Activated T-helper 2 cell treated with anti-CD3 and anti-CD28 coated beads, Interferon-gamma antibody, Interleukin-2, Interleukin-4, amounts not matched to agents 10 μg/mL and 5 μg/mL and 100 μg/mL, durations not matched to agents 14 hours and 24 hours and 36 hours (primary cell): ENCODE measurements around the gene LASP1. TPM values are rescaled to one million over a fixed set of nuclear protein-coding genes. Genes with fewer than 3 reads are reported as not detected.
"Not testable (repeated sequence)": the region's sequence is repeated elsewhere in the genome, so short reads cannot be mapped to it uniquely, and the experiment has no call there.

Experiments used
- DNase-seq: peaks from one replicate; pipeline ENCODE4 v3.0.0; 2021; ENCODE audit warnings: low spot score
- H3K27ac Mint-ChIP-seq: one replicate; pipeline ENCODE4 v1.8.0; 2021; ENCODE audit warnings: mixed read lengths
- H3K27me3 Mint-ChIP-seq: one replicate; pipeline ENCODE4 v1.8.0; 2021; ENCODE audit warnings: low read depth, mixed read lengths
- H3K36me3 Mint-ChIP-seq: one replicate; pipeline ENCODE4 v1.8.0; 2021; ENCODE audit warnings: low read depth, mixed read lengths
- H3K4me1 Mint-ChIP-seq: one replicate; pipeline ENCODE4 v1.8.0; 2021; ENCODE audit warnings: low read depth, mixed read lengths
- H3K4me3 Mint-ChIP-seq: one replicate; pipeline ENCODE4 v1.8.0; 2021; ENCODE audit warnings: low read depth, mild to moderate bottlenecking, moderate library complexity, mixed read lengths
- H3K9me3 Mint-ChIP-seq: one replicate; pipeline ENCODE4 v1.8.0; 2021; ENCODE audit warnings: mixed read lengths
- intact Hi-C: fragments of 100-400 bp; cut with micrococcal nuclease; formaldehyde crosslinking; loops from one replicate; pipeline ENCODE4 v1.15.1; 2023
- total RNA-seq: library from RNA; stranded (reverse); gene quantifications from 2 replicates; pipeline ENCODE4 v1.2.3, GENCODE V29; 2022

The LASP1 gene
- total RNA-seq, 1 donor from 2014 or later, result 151 TPM

GRCh38 chr17:38855101-38855714, 14.7 kb upstream of the LASP1 start:
- H3K27me3 Mint-ChIP-seq, DNase-seq, H3K9me3 Mint-ChIP-seq, intact Hi-C loops: not testable (repeated sequence)
- Mint-ChIP-seq H3K36me3 (peaks cover 35% of the 10 kb centered on the region), H3K27ac (peak overlapping the region; percentile 48), H3K4me3 (peak overlapping the region; percentile 7), H3K4me1 (peaks cover 25% of the 10 kb centered on the region)

- intact Hi-C loops, result no loop called here
- Mint-ChIP-seq H3K27me3 (no peaks in the 10 kb centered on the region), H3K27ac (no peak overlapping the region), H3K9me3 (no peaks in the 10 kb centered on the region), H3K4me3 (no peak overlapping the region), H3K36me3 (peaks cover 14% of the 10 kb centered on the region), H3K4me1 (peaks cover 11% of the 10 kb centered on the region)
- no peak for DNase-seq
Observed at GRCh38 chr17:38857271-38857670, 12.6 kb upstream of the LASP1 start.

DNA sequence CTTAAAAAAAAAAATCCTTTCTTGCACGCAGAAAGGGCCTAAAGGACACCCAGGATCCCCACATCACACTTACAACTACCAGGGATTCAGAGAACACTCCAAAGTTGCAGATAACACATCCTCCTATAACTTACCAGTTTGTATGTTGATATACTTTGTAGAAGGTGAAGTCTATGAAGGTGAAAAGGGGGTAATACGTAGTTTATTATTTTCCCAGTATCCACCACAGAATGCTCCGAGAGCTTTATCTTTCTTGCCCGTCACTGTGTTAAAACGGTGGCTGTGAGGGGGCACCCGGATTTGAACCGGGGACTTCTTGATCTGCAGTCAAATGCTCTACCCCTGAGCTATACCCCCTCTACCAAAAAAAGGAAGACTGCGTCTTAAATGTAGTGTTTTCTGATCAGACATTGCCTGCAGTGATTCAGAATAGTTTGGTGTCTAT, 8.4 kb upstream of the LASP1 start:
- no peak overlapping the region for H3K27ac Mint-ChIP-seq
- H3K36me3 Mint-ChIP-seq, result no peaks in the 10 kb centered on the region
- no peak overlapping the region for H3K4me3 Mint-ChIP-seq
- no peaks in the 10 kb centered on the region for H3K27me3 Mint-ChIP-seq
- no peaks in the 10 kb centered on the region for H3K9me3 Mint-ChIP-seq
- no peak for DNase-seq
- no peaks in the 10 kb centered on the region for H3K4me1 Mint-ChIP-seq
- intact Hi-C loops, result no loop called here

- Mint-ChIP-seq H3K36me3 (no peaks in the 10 kb centered on the region), H3K27ac (no peak overlapping the region), H3K4me1 (peaks cover 18% of the 10 kb centered on the region), H3K9me3 (no peaks in the 10 kb centered on the region), H3K27me3 (no peaks in the 10 kb centered on the region), H3K4me3 (no peak overlapping the region)
- intact Hi-C loops, result loop anchor here (5.0 kb wide), 3 partner anchors 68 to 188 kb away; partner anchors contain the start of genes PIP4K2B and PSMB3
- DNase-seq, result no peak
Observed at GRCh38 chr17:38864636-38865398, 5.0 kb upstream of the LASP1 start.

DNA sequence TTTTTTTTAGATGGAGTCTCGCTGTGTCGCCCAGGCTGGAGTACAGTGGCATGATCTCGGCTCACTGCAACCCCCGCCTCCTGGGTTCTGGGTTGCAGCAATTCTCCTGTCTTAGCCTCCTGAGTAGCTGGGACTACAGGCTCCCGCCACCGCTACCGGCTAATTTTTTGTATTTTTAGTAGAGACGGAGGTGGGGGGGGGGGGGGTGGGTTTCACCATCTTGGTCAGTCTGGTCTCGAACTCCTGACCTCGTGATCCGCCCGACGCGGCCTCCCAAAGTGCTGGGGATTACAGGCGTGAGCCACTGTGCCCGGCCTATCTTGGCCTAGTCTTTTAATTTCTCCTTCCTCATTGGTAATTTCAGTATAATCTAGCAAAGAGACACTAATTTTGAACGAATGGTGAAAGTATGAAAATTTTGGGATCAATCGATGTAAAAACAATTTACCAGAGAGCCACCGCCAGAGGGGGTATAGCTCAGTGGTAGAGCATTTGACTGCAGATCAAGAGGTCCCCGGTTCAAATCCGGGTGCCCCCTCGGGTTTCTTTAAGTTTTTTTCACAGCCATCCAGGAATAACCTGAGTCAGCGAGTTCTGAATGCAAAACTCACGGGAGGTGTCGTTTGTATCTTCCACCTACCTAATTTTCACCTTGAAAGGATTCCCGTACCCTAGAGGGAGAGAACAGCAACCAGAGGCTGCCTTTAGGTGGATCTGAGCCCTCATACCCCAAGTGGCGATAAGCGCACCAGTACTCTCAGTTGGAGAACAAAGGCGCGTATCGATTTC, 2.5 kb upstream of the LASP1 start:
- Mint-ChIP-seq H3K27me3 (no peaks in the 10 kb centered on the region), H3K4me1 (peaks cover 29% of the 10 kb centered on the region), H3K27ac (peak overlapping the region; percentile 90), H3K36me3 (peaks cover 12% of the 10 kb centered on the region), H3K4me3 (peak overlapping the region; percentile 93), H3K9me3 (no peaks in the 10 kb centered on the region)
- peak; percentile 53 for DNase-seq
- intact Hi-C loops, result loop anchor here (5.0 kb wide), 3 partner anchors 70 to 190 kb away; partner anchors contain the start of genes PIP4K2B and PSMB3

DNA sequence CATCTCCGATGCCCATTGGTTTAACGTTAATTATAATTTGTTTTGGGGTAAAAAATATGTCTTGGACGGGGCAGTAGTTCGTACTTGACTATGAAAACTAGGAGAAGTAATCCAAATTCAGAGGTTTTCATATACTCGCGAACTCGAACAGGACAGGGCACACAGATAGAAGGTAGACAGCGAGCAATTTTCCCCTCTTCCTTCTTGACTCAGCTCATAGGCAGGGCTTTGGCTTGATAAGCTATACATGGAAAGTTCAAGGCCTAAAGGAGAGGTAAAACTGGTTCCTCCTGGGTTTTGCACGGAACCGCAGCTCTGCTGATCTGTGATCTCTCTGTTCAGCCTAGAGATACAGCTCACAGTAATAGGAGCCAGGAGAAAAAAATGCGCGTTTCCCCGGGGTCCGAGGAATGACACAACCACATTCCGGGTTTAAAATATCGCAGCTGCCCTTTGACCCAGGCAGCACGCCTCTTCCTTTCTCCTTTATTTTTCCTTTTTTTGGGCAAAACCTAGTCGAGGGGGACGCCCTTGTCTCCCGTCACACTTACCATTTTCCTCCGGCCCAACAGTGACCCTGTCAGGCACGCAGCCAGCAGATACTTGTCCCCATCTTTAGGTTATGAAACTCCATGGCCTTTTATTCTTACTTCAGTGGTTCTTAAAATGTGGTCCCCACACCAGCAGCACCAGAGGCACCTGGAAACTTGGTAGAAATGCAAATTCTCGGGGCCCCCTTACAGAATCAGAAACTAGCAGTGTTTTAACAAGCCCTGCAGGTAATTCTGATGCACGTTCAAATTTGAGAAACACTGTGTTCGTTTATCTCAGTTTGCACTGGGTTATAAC, 1.7 kb upstream of the LASP1 start:
- Mint-ChIP-seq H3K27me3 (no peaks in the 10 kb centered on the region), H3K4me1 (peaks cover 36% of the 10 kb centered on the region), H3K9me3 (no peaks in the 10 kb centered on the region), H3K36me3 (peaks cover 18% of the 10 kb centered on the region), H3K27ac (peak overlapping the region; percentile 90), H3K4me3 (peak overlapping the region; percentile 93)
- intact Hi-C loops, result loop anchor here (1.0 to 5.0 kb wide), 4 partner anchors 14 to 191 kb away; partner anchors contain the start of genes PIP4K2B and PSMB3
- DNase-seq, result no peak

GRCh38 chr17:38868817-38869525, 887 bp upstream of the LASP1 start:
- Mint-ChIP-seq H3K4me3 (peak overlapping the region; percentile 93), H3K27ac (peak overlapping the region; percentile 90), H3K4me1 (peaks cover 41% of the 10 kb centered on the region), H3K36me3 (peaks cover 18% of the 10 kb centered on the region), H3K27me3 (no peaks in the 10 kb centered on the region), H3K9me3 (no peaks in the 10 kb centered on the region)
- intact Hi-C loops, result loop anchor here (1.0 to 5.0 kb wide), 4 partner anchors 15 to 192 kb away; partner anchors contain the start of genes PIP4K2B and PSMB3
- peak; percentile 82 for DNase-seq

DNA sequence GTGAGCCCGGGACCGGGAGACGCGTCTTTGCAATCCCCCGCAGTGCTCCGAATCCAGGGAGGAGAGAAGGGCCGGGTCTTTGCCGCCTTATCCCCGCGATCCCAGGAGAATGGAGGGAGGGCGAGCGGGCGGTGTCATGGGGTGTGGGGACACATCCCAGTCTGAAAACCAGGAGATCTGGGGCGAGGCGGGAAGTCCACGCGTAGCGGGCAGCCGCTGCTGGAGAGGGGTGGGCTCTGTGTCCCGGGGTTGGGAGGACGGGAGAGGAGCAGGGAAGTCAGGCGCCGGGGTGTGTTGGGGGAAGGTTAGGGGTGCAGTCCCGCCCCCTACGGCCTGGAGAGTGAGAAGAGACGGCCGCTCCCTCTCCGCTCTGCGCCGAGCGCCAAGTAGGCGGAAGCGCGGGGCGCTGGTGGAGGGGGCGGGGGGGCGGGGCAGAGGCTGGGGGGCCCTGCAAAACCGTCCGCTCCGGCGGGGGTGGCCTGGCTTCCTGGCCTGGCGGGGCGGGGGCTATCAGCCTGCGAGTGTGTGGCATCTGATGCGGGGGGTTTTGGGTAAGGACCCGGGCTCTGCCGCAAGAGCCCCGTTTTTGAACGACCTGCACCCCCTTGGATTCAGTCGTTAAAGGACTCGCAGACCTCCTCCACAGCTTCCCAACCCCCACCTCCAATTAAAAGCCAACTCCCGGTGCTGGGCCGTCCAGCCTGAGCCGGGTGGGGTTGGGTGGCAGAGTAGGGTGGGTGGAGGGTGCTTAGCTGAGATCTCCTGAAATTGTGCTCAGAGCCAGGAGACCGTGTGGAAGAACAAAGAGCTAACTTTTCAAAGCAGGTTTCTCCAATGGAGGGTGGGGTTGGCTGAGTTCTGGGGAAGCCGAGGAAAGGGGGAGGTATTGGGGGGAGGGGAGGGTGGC, 654 bp downstream of the LASP1 start:
- Mint-ChIP-seq H3K27me3 (no peaks in the 10 kb centered on the region), H3K36me3 (peaks cover 18% of the 10 kb centered on the region), H3K9me3 (no peaks in the 10 kb centered on the region), H3K27ac (peak overlapping the region; percentile 91), H3K4me1 (peaks cover 43% of the 10 kb centered on the region), H3K4me3 (peak overlapping the region; percentile 98)
- DNase-seq, result peak; percentile 71
- intact Hi-C loops, result loop anchor here (1.0 to 5.0 kb wide), 4 partner anchors 28 to 282 kb away; partner anchors contain the start of gene PLXDC1

GRCh38 chr17:38871247-38872015, 1.6 kb downstream of the LASP1 start:
- peak; percentile 61 for DNase-seq
- Mint-ChIP-seq H3K9me3 (no peaks in the 10 kb centered on the region), H3K4me1 (peaks cover 43% of the 10 kb centered on the region), H3K27ac (peak overlapping the region; percentile 81), H3K4me3 (peak overlapping the region; percentile 98), H3K36me3 (peaks cover 19% of the 10 kb centered on the region), H3K27me3 (no peaks in the 10 kb centered on the region)
- intact Hi-C loops, result loop anchor here (1.0 to 5.0 kb wide), 4 partner anchors 27 to 281 kb away; partner anchors contain the start of gene PLXDC1

DNA sequence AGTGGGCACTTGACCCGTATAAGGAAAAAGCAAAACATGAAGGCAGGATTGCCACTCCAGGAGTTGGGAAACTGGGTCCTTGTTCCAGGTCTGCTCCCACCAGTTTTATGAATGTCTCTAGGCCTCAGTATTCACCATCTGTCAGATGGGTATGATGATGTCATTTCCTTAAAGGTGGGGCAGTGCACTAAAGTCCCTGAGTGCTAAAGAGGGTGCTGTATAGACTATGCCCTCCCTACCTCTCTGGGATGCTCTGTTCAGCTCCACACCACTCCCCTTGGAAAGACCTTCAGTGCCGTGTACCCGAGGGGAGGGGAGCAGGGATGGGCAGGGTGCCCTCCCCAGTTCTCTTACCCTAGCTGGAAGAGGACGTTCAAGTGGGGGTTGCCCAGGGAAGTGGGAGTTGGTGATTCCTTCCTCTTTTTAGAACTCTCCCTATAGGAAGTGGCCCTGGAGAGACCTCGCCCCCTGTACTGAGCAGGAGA, 2.2 kb downstream of the LASP1 start:
- peaks cover 46% of the 10 kb centered on the region for H3K4me1 Mint-ChIP-seq
- H3K4me3 Mint-ChIP-seq, result peak overlapping the region; percentile 98
- H3K36me3 Mint-ChIP-seq, result peaks cover 26% of the 10 kb centered on the region
- intact Hi-C loops, result loop anchor here (5.0 kb wide), 2 partner anchors 170 to 280 kb away; partner anchors contain the start of gene PLXDC1
- peak overlapping the region; percentile 81 for H3K27ac Mint-ChIP-seq
- no peak for DNase-seq
- no peaks in the 10 kb centered on the region for H3K27me3 Mint-ChIP-seq
- H3K9me3 Mint-ChIP-seq, result no peaks in the 10 kb centered on the region
